Measurements from ENCODE around the gene YIPF1. TPM values are rescaled to one million over a fixed set of nuclear protein-coding genes. Genes with fewer than 3 reads are reported as not detected.
"Not testable (repeated sequence)": the region's sequence is repeated elsewhere in the genome, so short reads cannot be mapped to it uniquely, and the experiment has no call there.

The YIPF1 gene
- total RNA-seq, 1 experiment from 2014 or later: 29.1 TPM

GRCh38 chr1:53851571-53852285, 37.9 kb downstream of the YIPF1 start:
- no peak for DNase-seq (ENCODE audit: low spot score)
- in situ Hi-C loops (cut with HindIII; ENCODE audit: low sequenced_read_pairs): no loop called here

- no peak for DNase-seq (ENCODE audit: low spot score)
- in situ Hi-C loops (cut with HindIII; ENCODE audit: low sequenced_read_pairs): no loop called here
These were observed 39.4 kb downstream of the YIPF1 start for GRCh38 chr1:53850082-53850673.

- in situ Hi-C loops (cut with HindIII; ENCODE audit: low sequenced_read_pairs): no loop called here
- DNase-seq (ENCODE audit: low spot score): no peak
These were observed 41.6 kb downstream of the YIPF1 start for GRCh38 chr1:53847980-53848379.

GRCh38 chr1:53842347-53842746, 47.2 kb downstream of the YIPF1 start:
- no peak for DNase-seq (ENCODE audit: low spot score)
- in situ Hi-C loops (cut with HindIII; ENCODE audit: low sequenced_read_pairs): no loop called here

GRCh38 chr1:53838654-53838974, 51.0 kb downstream of the YIPF1 start:
- no peak for DNase-seq (ENCODE audit: low spot score)
- in situ Hi-C loops (cut with HindIII; ENCODE audit: low sequenced_read_pairs): no loop called here

GRCh38 chr1:53837924-53838653, 51.5 kb downstream of the YIPF1 start, which contains the start of gene NDC1:
Gene NDC1, minus strand, starts transcription at chr1:53838296. Its CDS starts 35 bp downstream, at chr1:53838261.
- peak; percentile 99 for DNase-seq (ENCODE audit: low spot score)
- in situ Hi-C loops (cut with HindIII; ENCODE audit: low sequenced_read_pairs): no loop called here

GRCh38 chr1:53837646-53837923, 52.0 kb downstream of the YIPF1 start:
- in situ Hi-C loops (cut with HindIII; ENCODE audit: low sequenced_read_pairs): no loop called here

GRCh38 chr1:53835491-53835890, 54.1 kb downstream of the YIPF1 start:
- in situ Hi-C loops (cut with HindIII; ENCODE audit: low sequenced_read_pairs): no loop called here
- no peak for DNase-seq (ENCODE audit: low spot score)

More at GRCh38 chr1:53837646-53837923, 52.0 kb downstream of the YIPF1 start:
- DNase-seq (ENCODE audit: low spot score): no peak

GRCh38 chr1:53834776-53835175, 54.8 kb downstream of the YIPF1 start:
- no peak for DNase-seq (ENCODE audit: low spot score)
- in situ Hi-C loops (cut with HindIII; ENCODE audit: low sequenced_read_pairs): no loop called here

GRCh38 chr1:53833393-53833792, 56.2 kb downstream of the YIPF1 start:
- DNase-seq (ENCODE audit: low spot score): no peak
- in situ Hi-C loops (cut with HindIII; ENCODE audit: low sequenced_read_pairs): no loop called here

GRCh38 chr1:53826367-53826766, 63.2 kb downstream of the YIPF1 start:
- no peak for DNase-seq (ENCODE audit: low spot score)
- in situ Hi-C loops (cut with HindIII; ENCODE audit: low sequenced_read_pairs): no loop called here

GRCh38 chr1:53825306-53825705, 64.3 kb downstream of the YIPF1 start:
- in situ Hi-C loops (cut with HindIII; ENCODE audit: low sequenced_read_pairs): no loop called here
- no peak for DNase-seq (ENCODE audit: low spot score)

GRCh38 chr1:53822931-53823330, 66.7 kb downstream of the YIPF1 start:
- no peak for DNase-seq (ENCODE audit: low spot score)
- in situ Hi-C loops (cut with HindIII; ENCODE audit: low sequenced_read_pairs): no loop called here

- in situ Hi-C loops (cut with HindIII; ENCODE audit: low sequenced_read_pairs): no loop called here
These were observed 68.2 kb downstream of the YIPF1 start for GRCh38 chr1:53821380-53821779.

GRCh38 chr1:53819387-53819786, 70.2 kb downstream of the YIPF1 start:
- no peak for DNase-seq (ENCODE audit: low spot score)
- in situ Hi-C loops (cut with HindIII; ENCODE audit: low sequenced_read_pairs): no loop called here

More at GRCh38 chr1:53821380-53821779, 68.2 kb downstream of the YIPF1 start:
- no peak for DNase-seq (ENCODE audit: low spot score)

GRCh38 chr1:53816584-53816983, 73.0 kb downstream of the YIPF1 start:
- DNase-seq (ENCODE audit: low spot score); in situ Hi-C loops (cut with HindIII; ENCODE audit: low sequenced_read_pairs): not testable (repeated sequence)

GRCh38 chr1:53815484-53815883, 74.1 kb downstream of the YIPF1 start:
- DNase-seq (ENCODE audit: low spot score); in situ Hi-C loops (cut with HindIII; ENCODE audit: low sequenced_read_pairs): not testable (repeated sequence)

GRCh38 chr1:53811414-53811851, 78.2 kb downstream of the YIPF1 start:
- in situ Hi-C loops (cut with HindIII; ENCODE audit: low sequenced_read_pairs): no loop called here
- no peak for DNase-seq (ENCODE audit: low spot score)

GRCh38 chr1:53810497-53810896, 79.1 kb downstream of the YIPF1 start:
- in situ Hi-C loops (cut with HindIII; ENCODE audit: low sequenced_read_pairs): no loop called here
- no peak for DNase-seq (ENCODE audit: low spot score)

GRCh38 chr1:53810007-53810406, 79.6 kb downstream of the YIPF1 start:
- in situ Hi-C loops (cut with HindIII; ENCODE audit: low sequenced_read_pairs): no loop called here
- no peak for DNase-seq (ENCODE audit: low spot score)

Data from G401 (cell line).